DMS 273 (cell line): ENCODE results near the gene AFG1L.

Experiments used
- DNase-seq: peaks from one replicate; lab custom pipeline; 2025; ENCODE audit not compliant: unreplicated experiment; lab: John Stamatoyannopoulos, UW

Gene AFG1L

GRCh38 chr6:108568551-108569305 lies 273.9 kb downstream of the AFG1L start:
- DNase-seq, result no peak

GRCh38 chr6:108570517-108570916 lies 275.7 kb downstream of the AFG1L start:
- DNase-seq, result peak; percentile 7

GRCh38 chr6:108574457-108575141 lies 279.7 kb downstream of the AFG1L start:
- DNase-seq, result no peak
